PC-9 (cell line): ENCODE results near the gene UBN1.

Source experiments
- CTCF ChIP-seq: fragments of 200-600 bp; sonication (generic); conservative IDR thresholded peaks from 2 replicates; pipeline ENCODE4 v1.6.1; 2017; ENCODE audit warnings: mixed run types, antibody characterized with exemption, mild to moderate bottlenecking, moderate library complexity
- EZH2 ChIP-seq: fragments of 200-600 bp; sonication (generic); IDR thresholded peaks from 2 replicates; pipeline ENCODE4 v1.8.0; 2017; ENCODE audit warnings: antibody characterized with exemption, low read depth

- no peak for TF ChIP-seq CTCF
- TF ChIP-seq EZH2: no peak
These were observed 34.8 kb downstream of the UBN1 start for GRCh38 chr16:4882000-4882632.
